ENCODE data around the gene OSBPL10. TPM values are rescaled to one million over a fixed set of nuclear protein-coding genes. Genes with fewer than 3 reads are reported as not detected.

Gene OSBPL10
- total and polyA plus RNA-seq, 2 experiments from 2014 or later = 2.2 to 7.7 TPM

- Histone ChIP-seq H3K4me3 (no peak overlapping the region), H3K4me1 (ENCODE audit: low read depth) (no peaks in the 10 kb centered on the region), H3K36me3 (no peaks in the 10 kb centered on the region), H3K27me3 (no peaks in the 10 kb centered on the region), H3K9me3 (ENCODE audit: low read depth) (no peaks in the 10 kb centered on the region), H3K27ac (no peak overlapping the region)
- no peak for TF ChIP-seq CTCF (IDR thresholded peaks at IDR 0.05; ENCODE audit: low read depth, low read length)
- DNase-seq (ENCODE audit: low read depth in 1 of 2, low spot score in 1 of 2) = peak in 1 of 2 donors; percentile 63
Measured at GRCh38 chr3:31880020-31880419, 101.0 kb downstream of the OSBPL10 start.

- Histone ChIP-seq H3K36me3 (no peaks in the 10 kb centered on the region), H3K27ac (no peak overlapping the region), H3K4me1 (ENCODE audit: low read depth) (no peaks in the 10 kb centered on the region), H3K4me3 (no peak overlapping the region), H3K27me3 (no peaks in the 10 kb centered on the region), H3K9me3 (ENCODE audit: low read depth) (no peaks in the 10 kb centered on the region)
- no peak for DNase-seq (ENCODE audit: low read depth in 1 of 2, low spot score in 1 of 2)
- TF ChIP-seq CTCF (IDR thresholded peaks at IDR 0.05; ENCODE audit: low read depth, low read length) = no peak
Measured at GRCh38 chr3:31879365-31879764, 101.7 kb downstream of the OSBPL10 start.

- Histone ChIP-seq H3K4me1 (ENCODE audit: low read depth) (no peaks in the 10 kb centered on the region), H3K9me3 (ENCODE audit: low read depth) (no peaks in the 10 kb centered on the region), H3K27ac (no peak overlapping the region), H3K27me3 (no peaks in the 10 kb centered on the region), H3K4me3 (no peak overlapping the region), H3K36me3 (no peaks in the 10 kb centered on the region)
- peak in 1 of 2 donors; percentile 81 for DNase-seq (ENCODE audit: low read depth in 1 of 2, low spot score in 1 of 2)
- TF ChIP-seq CTCF (IDR thresholded peaks at IDR 0.05; ENCODE audit: low read depth, low read length) = no peak
Measured at GRCh38 chr3:31878231-31878838, 102.7 kb downstream of the OSBPL10 start.

- peak in 1 of 2 donors; percentile 48 for DNase-seq (ENCODE audit: low read depth in 1 of 2, low spot score in 1 of 2)
- Histone ChIP-seq H3K27ac (no peak overlapping the region), H3K27me3 (no peaks in the 10 kb centered on the region), H3K4me3 (no peak overlapping the region), H3K36me3 (no peaks in the 10 kb centered on the region), H3K4me1 (ENCODE audit: low read depth) (no peaks in the 10 kb centered on the region), H3K9me3 (ENCODE audit: low read depth) (no peaks in the 10 kb centered on the region)
- TF ChIP-seq CTCF (IDR thresholded peaks at IDR 0.05; ENCODE audit: low read depth, low read length) = no peak
Measured at GRCh38 chr3:31876331-31876730, 104.7 kb downstream of the OSBPL10 start.

- H3K36me3 ChIP-seq = no peaks in the 10 kb centered on the region
- no peak for TF ChIP-seq CTCF (IDR thresholded peaks at IDR 0.05; ENCODE audit: low read depth, low read length)
Measured at GRCh38 chr3:31875437-31875836, 105.6 kb downstream of the OSBPL10 start.

More at GRCh38 chr3:31875437-31875836, 105.6 kb downstream of the OSBPL10 start:
- Histone ChIP-seq H3K4me1 (ENCODE audit: low read depth) (no peaks in the 10 kb centered on the region), H3K27me3 (no peaks in the 10 kb centered on the region), H3K4me3 (no peak overlapping the region), H3K27ac (no peak overlapping the region), H3K9me3 (ENCODE audit: low read depth) (no peaks in the 10 kb centered on the region)
- DNase-seq (ENCODE audit: low read depth in 1 of 2, low spot score in 1 of 2) = no peak

Data from cardiac muscle cell (in vitro differentiated cells and primary cell).